Sigmoid colon (tissue), 7 donors: Measurements from ENCODE around the gene CTIF. TPM values are rescaled to one million over a fixed set of nuclear protein-coding genes. Genes with fewer than 3 reads are reported as not detected.

ENCODE experiments used
- DNase-seq: peaks from one replicate; pipeline ENCODE4 v3.0.0-alpha.2; 2019
- H3K27ac ChIP-seq, 4 donors: fragments of 200-600 bp; sonication (generic); one replicate each; pipeline ENCODE4 v1.5.1; 2016 to 2019; ENCODE audit warnings: mild to moderate bottlenecking in 1 of 4
- H3K27me3 ChIP-seq, 3 donors: fragments of 200-600 bp; sonication (generic); one replicate each; pipeline ENCODE4 v1.5.1; 2019; ENCODE audit warnings: mild to moderate bottlenecking in 1 of 3
- H3K36me3 ChIP-seq, 4 donors: fragments of 200-600 bp; sonication (generic); one replicate each; pipeline ENCODE4 v1.5.1; 2016 to 2019
- H3K4me1 ChIP-seq, 4 donors: fragments of 200-600 bp; sonication (generic); one replicate each; pipeline ENCODE4 v1.5.1; 2017 to 2019
- H3K4me3 ChIP-seq, 4 donors: fragments of 200-600 bp; sonication (generic); one replicate each; pipeline ENCODE4 v1.5.1; 2017 to 2019; ENCODE audit warnings: mild to moderate bottlenecking in 2 of 4, moderate library complexity in 1 of 4
- H3K9me3 ChIP-seq, 4 donors: fragments of 200-600 bp in 3 of 4; sonication (generic) in 3 of 4; one replicate each; pipeline versions ENCODE4 v1.5.1 to v1.6.1; 2013 to 2019
- EP300 ChIP-seq, 4 donors: sonication (generic); formaldehyde crosslinking; IDR thresholded peaks; one replicate each; pipeline ENCODE4 v1.6.1; 2017; ENCODE audit warnings: antibody characterized with exemption in 4 of 4
- POLR2A ChIP-seq, 2 donors: fragments of 450-650 bp; IDR thresholded peaks; one replicate each; pipeline ENCODE4 v1.6.1; 2016; ENCODE audit warnings: antibody characterized with exemption in 2 of 2, mild to moderate bottlenecking in 2 of 2, moderate library complexity in 2 of 2
- POLR2AphosphoS5 ChIP-seq, 4 donors: sonication (generic); formaldehyde crosslinking; IDR thresholded peaks; one replicate each; pipeline ENCODE4 v1.6.1; 2017; ENCODE audit warnings: antibody characterized with exemption in 4 of 4
- WGBS, 2 donors: extraction: QIAGEN DNeasy Blood & Tissue Kit; methylation state at CpG; one replicate each; pipeline ENCODE4 v1.1.7; 2013; 5-methylcytosine and 5-hydroxymethylcytosine counted together
- intact Hi-C: fragments of 100-400 bp; cut with DNase I; formaldehyde crosslinking; loops from one replicate; pipeline ENCODE4 v1.15.1; 2023
- polyA plus RNA-seq, 3 donors: library from polyadenylated mRNA; stranded (reverse); fragments of 200-250 nt; gene quantifications; one replicate each; pipeline ENCODE4 v1.2.3, GENCODE V29; 2013
- total RNA-seq, 4 donors: library from RNA; depleted of rRNA; stranded (reverse); fragments of >200 nt; gene quantifications; one replicate each; pipeline ENCODE4 v1.1.0, GENCODE V29; 2016
- TF ChIP-seq, protein P1 (sequence below), 4 experiments: fragments of 450-650 bp in 3 of 4; fragments of 200-600 bp in 1 of 4; IDR thresholded peaks; one replicate each; pipeline ENCODE4 v1.5.1; 2016 to 2019; ENCODE audit warnings: antibody characterized with exemption in 4 of 4, mild to moderate bottlenecking in 3 of 4, moderate library complexity in 2 of 4
- donor health status: healthy with polysubstance abuse.
- donor health status: Bipolar disorder and iron deficiency.
- donor health status: healthy.

The CTIF gene
- total and polyA plus RNA-seq, 7 donors = 3.6 to 65.9 (median 22.5) TPM

DNA sequence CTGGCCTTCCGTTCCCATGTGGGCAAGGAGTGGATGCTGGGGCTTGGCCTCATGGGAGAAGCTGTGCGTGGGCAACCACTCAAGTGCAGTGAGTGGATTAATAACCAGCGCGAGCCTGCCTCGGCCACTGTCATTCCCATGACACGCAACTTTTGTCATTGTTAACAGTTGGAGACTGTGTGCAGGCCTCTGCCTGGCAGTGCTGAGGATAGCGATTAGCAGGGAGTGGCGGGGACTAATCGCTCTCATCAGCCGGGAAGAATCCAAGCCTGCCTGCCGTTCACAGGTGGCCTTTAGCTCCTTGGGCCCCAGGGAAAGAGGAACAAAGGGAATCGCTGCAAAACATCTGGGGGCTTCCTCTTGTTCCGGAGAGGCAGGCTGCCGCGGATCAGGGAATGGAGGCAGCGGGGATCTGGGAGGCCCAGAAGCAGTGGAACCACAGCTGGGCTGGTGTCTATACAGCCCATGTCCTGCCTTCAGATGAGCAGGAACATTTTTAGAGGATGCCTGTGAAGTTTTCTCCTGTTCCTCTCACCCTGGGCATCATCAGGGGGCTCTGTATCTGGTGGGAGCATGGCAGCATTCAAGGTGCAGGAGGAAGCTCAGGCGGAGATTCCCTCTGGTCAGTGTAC is 53.8 kb downstream of the CTIF start:
- no peaks in the 10 kb centered on the region for H3K9me3 ChIP-seq
- TF ChIP-seq, protein P1, sequence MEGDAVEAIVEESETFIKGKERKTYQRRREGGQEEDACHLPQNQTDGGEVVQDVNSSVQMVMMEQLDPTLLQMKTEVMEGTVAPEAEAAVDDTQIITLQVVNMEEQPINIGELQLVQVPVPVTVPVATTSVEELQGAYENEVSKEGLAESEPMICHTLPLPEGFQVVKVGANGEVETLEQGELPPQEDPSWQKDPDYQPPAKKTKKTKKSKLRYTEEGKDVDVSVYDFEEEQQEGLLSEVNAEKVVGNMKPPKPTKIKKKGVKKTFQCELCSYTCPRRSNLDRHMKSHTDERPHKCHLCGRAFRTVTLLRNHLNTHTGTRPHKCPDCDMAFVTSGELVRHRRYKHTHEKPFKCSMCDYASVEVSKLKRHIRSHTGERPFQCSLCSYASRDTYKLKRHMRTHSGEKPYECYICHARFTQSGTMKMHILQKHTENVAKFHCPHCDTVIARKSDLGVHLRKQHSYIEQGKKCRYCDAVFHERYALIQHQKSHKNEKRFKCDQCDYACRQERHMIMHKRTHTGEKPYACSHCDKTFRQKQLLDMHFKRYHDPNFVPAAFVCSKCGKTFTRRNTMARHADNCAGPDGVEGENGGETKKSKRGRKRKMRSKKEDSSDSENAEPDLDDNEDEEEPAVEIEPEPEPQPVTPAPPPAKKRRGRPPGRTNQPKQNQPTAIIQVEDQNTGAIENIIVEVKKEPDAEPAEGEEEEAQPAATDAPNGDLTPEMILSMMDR (IDR thresholded peaks at IDR 0.05) = no peak
- no peak for TF ChIP-seq POLR2A (IDR thresholded peaks at IDR 0.05)
- TF ChIP-seq POLR2AphosphoS5 (IDR thresholded peaks at IDR 0.05) = no peak
- TF ChIP-seq EP300 (IDR thresholded peaks at IDR 0.05) = no peak
- H3K4me1 ChIP-seq = peaks cover 0 to 59% (median 48%) of the 10 kb centered on the region in 4 donors
- H3K4me3 ChIP-seq = no peak overlapping the region
- H3K36me3 ChIP-seq = no peaks in the 10 kb centered on the region
- DNase-seq = no peak
- intact Hi-C loops = loop anchor here (5.0 kb wide), 1 partner anchor 45 kb away; no protein-coding TSS in a partner anchor
- no peaks in the 10 kb centered on the region for H3K27me3 ChIP-seq
- H3K27ac ChIP-seq = peak overlapping the region in 3 of 4 donors; percentile 12 to 79 (median 75)
- whole genome bisulfite sequencing, 2 donors = 93 to 97% methylated on average over 17 of the region's 17 CpGs

DNA sequence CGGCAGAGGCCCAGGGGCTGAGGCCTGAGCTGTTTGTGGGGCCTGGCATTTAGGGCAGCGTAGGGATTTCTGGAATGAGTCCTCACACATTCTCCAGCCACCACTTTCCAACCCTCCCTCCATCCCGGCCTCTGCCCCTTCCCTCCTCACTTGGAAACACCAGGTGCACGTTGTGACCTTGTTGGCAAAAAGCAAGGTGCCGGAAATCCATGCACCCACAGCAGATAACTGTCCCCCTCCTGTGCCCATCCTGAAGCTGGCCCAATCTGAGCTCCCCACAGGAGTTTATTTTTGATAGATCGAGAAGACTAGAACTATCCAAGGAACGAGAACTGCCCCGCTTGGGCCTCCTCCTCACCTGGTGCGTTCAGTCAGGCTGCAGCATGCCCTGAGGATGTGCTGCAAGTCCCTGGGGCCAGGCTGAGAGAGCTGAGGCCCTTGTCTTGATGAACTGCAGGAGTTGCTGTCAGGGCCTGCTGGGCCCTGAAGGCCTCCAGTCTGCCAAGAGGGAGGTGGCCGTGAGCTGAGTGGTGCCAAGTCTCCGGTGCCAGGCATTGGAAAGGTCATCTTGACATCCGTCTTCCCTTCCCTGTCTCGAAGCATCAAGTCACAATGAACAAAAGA is 55.8 kb downstream of the CTIF start:
- intact Hi-C loops = loop anchor here (5.0 kb wide), 1 partner anchor 47 kb away; no protein-coding TSS in a partner anchor
- TF ChIP-seq, protein P1 (IDR thresholded peaks at IDR 0.05) = no peak
- TF ChIP-seq POLR2AphosphoS5 (IDR thresholded peaks at IDR 0.05) (peak in 3 of 4 donors; percentile 36 to 76 (median 65)), EP300 (IDR thresholded peaks at IDR 0.05) (no peak), POLR2A (IDR thresholded peaks at IDR 0.05) (no peak)
- peak overlapping the region; percentile 43 to 79 (median 65) for H3K27ac ChIP-seq
- WGBS, 2 donors = 93 to 95% methylated on average over 13 of the region's 13 CpGs
- DNase-seq = peak; percentile 79
- no peaks in the 10 kb centered on the region for H3K27me3 ChIP-seq
- no peak overlapping the region for H3K4me3 ChIP-seq
- H3K36me3 ChIP-seq = no peaks in the 10 kb centered on the region
- H3K9me3 ChIP-seq = no peaks in the 10 kb centered on the region
- peaks cover 3 to 64% (median 51%) of the 10 kb centered on the region in 4 donors for H3K4me1 ChIP-seq

DNA sequence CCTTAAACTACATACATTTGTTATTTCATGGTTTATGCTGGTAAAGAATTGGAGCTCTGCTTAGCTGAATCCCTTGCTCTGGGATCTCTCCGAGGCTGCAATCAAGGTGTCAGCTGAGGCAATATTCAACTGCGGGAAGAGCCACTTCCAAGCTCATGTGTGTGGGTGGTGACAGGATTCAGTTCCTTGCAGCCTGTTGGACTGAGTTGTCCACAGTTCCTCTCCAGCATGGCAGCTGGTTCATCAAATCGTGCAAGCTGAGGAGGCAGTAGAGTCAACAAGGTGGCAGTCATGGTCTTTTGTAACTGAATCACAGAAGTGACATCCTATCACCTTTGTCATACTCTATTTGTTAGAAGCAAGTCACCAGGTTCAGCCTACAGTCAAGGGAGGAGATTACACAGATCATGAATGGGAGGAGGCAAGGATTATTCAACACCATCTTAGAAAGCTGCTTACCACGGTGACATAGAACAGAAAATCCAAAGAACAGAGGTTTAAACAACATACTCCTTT is 56.9 kb downstream of the CTIF start:
- H3K27ac ChIP-seq = peak overlapping the region in 3 of 4 donors; percentile 55 to 79 (median 75)
- no peaks in the 10 kb centered on the region for H3K36me3 ChIP-seq
- 94% methylated on average over 4 of the region's 4 CpGs for WGBS, 2 donors
- no peaks in the 10 kb centered on the region for H3K27me3 ChIP-seq
- TF ChIP-seq EP300 (IDR thresholded peaks at IDR 0.05) (no peak), POLR2A (IDR thresholded peaks at IDR 0.05) (no peak), POLR2AphosphoS5 (IDR thresholded peaks at IDR 0.05) (no peak)
- TF ChIP-seq, protein P1 (IDR thresholded peaks at IDR 0.05) = no peak
- intact Hi-C loops = no loop called here
- no peaks in the 10 kb centered on the region for H3K9me3 ChIP-seq
- DNase-seq = no peak
- H3K4me3 ChIP-seq = no peak overlapping the region
- H3K4me1 ChIP-seq = peaks cover 3 to 64% (median 48%) of the 10 kb centered on the region in 4 donors

DNA sequence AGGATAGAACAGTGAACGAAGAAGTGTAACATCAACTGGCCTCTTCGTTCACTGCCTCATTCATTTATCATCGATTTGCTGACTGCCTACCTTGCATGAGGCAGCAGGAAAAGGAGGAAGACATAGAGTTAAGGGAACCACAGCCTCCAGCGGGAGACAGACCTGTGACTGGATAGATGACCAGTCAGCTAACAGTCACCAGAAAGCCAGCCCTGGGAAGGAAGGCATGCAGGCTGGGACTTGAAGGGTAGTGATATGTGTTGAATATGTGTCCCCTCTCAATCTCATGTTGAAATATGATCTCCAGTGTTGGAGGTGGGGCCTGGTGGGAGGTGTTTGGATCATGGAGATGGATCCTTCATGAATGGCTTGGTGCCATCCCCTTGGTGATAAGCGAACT is 58.3 kb downstream of the CTIF start:
- peak overlapping the region in 2 of 4 donors; percentile 15 to 79 for H3K27ac ChIP-seq
- intact Hi-C loops = no loop called here

More for the DNA sequence above, 58.3 kb downstream of the CTIF start:
- no peaks in the 10 kb centered on the region for H3K27me3 ChIP-seq
- no peak for DNase-seq
- H3K4me1 ChIP-seq = peaks cover 3 to 67% (median 49%) of the 10 kb centered on the region in 4 donors
- H3K4me3 ChIP-seq = no peak overlapping the region
- WGBS, 2 donors = 76 to 87% methylated on average over 5 of the region's 5 CpGs
- TF ChIP-seq, protein P1 (IDR thresholded peaks at IDR 0.05) = no peak
- TF ChIP-seq POLR2A (IDR thresholded peaks at IDR 0.05) (no peak), POLR2AphosphoS5 (IDR thresholded peaks at IDR 0.05) (no peak), EP300 (IDR thresholded peaks at IDR 0.05) (no peak)
- no peaks in the 10 kb centered on the region for H3K36me3 ChIP-seq
- H3K9me3 ChIP-seq = no peaks in the 10 kb centered on the region
